ENCODE data around the gene SRD5A3. TPM values are rescaled to one million over a fixed set of nuclear protein-coding genes. Genes with fewer than 3 reads are reported as not detected.

The SRD5A3 gene
- total and polyA plus RNA-seq, 8 donors, result 12.1 to 31.3 (median 15.7) TPM

- intact Hi-C loops (cut with DNase I), result no loop called here
- ATAC-seq, result no peak
Measured at GRCh38 chr4:55399581-55399980, 53.5 kb downstream of the SRD5A3 start.

GRCh38 chr4:55405073-55405472 lies 59.0 kb downstream of the SRD5A3 start:
- no peaks in the 10 kb centered on the region for H3K9me3 ChIP-seq
- H3K27ac ChIP-seq, result no peak overlapping the region
- intact Hi-C loops (cut with DNase I), result no loop called here
- no peak for DNase-seq
- no peak overlapping the region for H3K4me3 ChIP-seq
- H3K36me3 ChIP-seq, result peaks cover 0 to 78% of the 10 kb centered on the region in 2 donors
- peaks cover 11 to 81% of the 10 kb centered on the region in 2 donors for H3K4me1 ChIP-seq
- ATAC-seq, result no peak
- no peak for TF ChIP-seq CTCF (IDR thresholded peaks at IDR 0.05)
- H3K27me3 ChIP-seq, result no peaks in the 10 kb centered on the region

More at GRCh38 chr4:55399581-55399980, 53.5 kb downstream of the SRD5A3 start:
- H3K36me3 ChIP-seq, result peaks cover 0 to 45% of the 10 kb centered on the region in 2 donors
- no peaks in the 10 kb centered on the region for H3K27me3 ChIP-seq
- H3K9me3 ChIP-seq, result no peaks in the 10 kb centered on the region
- peaks cover 12 to 58% of the 10 kb centered on the region in 2 donors for H3K4me1 ChIP-seq
- H3K27ac ChIP-seq, result peak overlapping the region in 1 of 2 donors; percentile 37
- peak overlapping the region in 1 of 2 donors; percentile 88 for H3K4me3 ChIP-seq
- TF ChIP-seq CTCF (IDR thresholded peaks at IDR 0.05), result no peak
- no peak for DNase-seq

- intact Hi-C loops (cut with DNase I), result no loop called here
- no peak for TF ChIP-seq CTCF (IDR thresholded peaks at IDR 0.05)
- DNase-seq (no peak), ATAC-seq (no peak)
- Histone ChIP-seq H3K9me3 (no peaks in the 10 kb centered on the region), H3K4me3 (no peak overlapping the region), H3K36me3 (peaks cover 0 to 79% of the 10 kb centered on the region in 2 donors), H3K27ac (no peak overlapping the region), H3K4me1 (peaks cover 11 to 74% of the 10 kb centered on the region in 2 donors), H3K27me3 (no peaks in the 10 kb centered on the region)
Measured at GRCh38 chr4:55406545-55406944, 60.5 kb downstream of the SRD5A3 start.

- Histone ChIP-seq H3K27ac (no peak overlapping the region), H3K4me1 (peaks cover 11 to 70% of the 10 kb centered on the region in 2 donors), H3K9me3 (no peaks in the 10 kb centered on the region), H3K36me3 (peaks cover 0 to 82% of the 10 kb centered on the region in 2 donors), H3K4me3 (no peak overlapping the region), H3K27me3 (no peaks in the 10 kb centered on the region)
- no peak for TF ChIP-seq CTCF (IDR thresholded peaks at IDR 0.05)
- peak; percentile 51 for ATAC-seq
- no peak for DNase-seq
- intact Hi-C loops (cut with DNase I), result no loop called here
Measured at GRCh38 chr4:55407119-55407518, 61.1 kb downstream of the SRD5A3 start.

GRCh38 chr4:55407764-55408163 lies 61.7 kb downstream of the SRD5A3 start:
- Histone ChIP-seq H3K9me3 (no peaks in the 10 kb centered on the region), H3K27me3 (no peaks in the 10 kb centered on the region), H3K27ac (no peak overlapping the region), H3K36me3 (peaks cover 0 to 88% of the 10 kb centered on the region in 2 donors), H3K4me3 (no peak overlapping the region), H3K4me1 (peaks cover 11 to 70% of the 10 kb centered on the region in 2 donors)
- DNase-seq (no peak), ATAC-seq (no peak)
- TF ChIP-seq CTCF (IDR thresholded peaks at IDR 0.05), result no peak
- intact Hi-C loops (cut with DNase I), result no loop called here
